ENCODE measurements around the gene NSG1.

Gene NSG1

GRCh38 chr4:4401036-4401435, 14.1 kb downstream of the NSG1 start:
- TF ChIP-seq REST (IDR thresholded peaks at IDR 0.05; ENCODE audit: insufficient read depth in 1 of 2, low read depth in 2 of 2, low read length in 2 of 2): no peak
- no peak for TF ChIP-seq SIN3A (IDR thresholded peaks at IDR 0.05; ENCODE audit: borderline replicate concordance, insufficient read depth, low read length)
- no peak for TF ChIP-seq POLR2AphosphoS5 (IDR thresholded peaks at IDR 0.05; ENCODE audit: low read depth, low read length)
- no peak for TF ChIP-seq TAF1 (IDR thresholded peaks at IDR 0.05; ENCODE audit: borderline replicate concordance, insufficient read depth, low read length)
- TF ChIP-seq FOXP2 (optimal IDR thresholded peaks at IDR 0.05; ENCODE audit: borderline replicate concordance, extremely low read depth, extremely low read length, insufficient read depth): no peak

- no peak for TF ChIP-seq POLR2AphosphoS5 (IDR thresholded peaks at IDR 0.05; ENCODE audit: low read depth, low read length)
- TF ChIP-seq TAF1 (IDR thresholded peaks at IDR 0.05; ENCODE audit: borderline replicate concordance, insufficient read depth, low read length): no peak
- TF ChIP-seq REST (IDR thresholded peaks at IDR 0.05; ENCODE audit: insufficient read depth in 1 of 2, low read depth in 2 of 2, low read length in 2 of 2): no peak
Observed at GRCh38 chr4:4402966-4403365, 16.1 kb downstream of the NSG1 start.

DNA sequence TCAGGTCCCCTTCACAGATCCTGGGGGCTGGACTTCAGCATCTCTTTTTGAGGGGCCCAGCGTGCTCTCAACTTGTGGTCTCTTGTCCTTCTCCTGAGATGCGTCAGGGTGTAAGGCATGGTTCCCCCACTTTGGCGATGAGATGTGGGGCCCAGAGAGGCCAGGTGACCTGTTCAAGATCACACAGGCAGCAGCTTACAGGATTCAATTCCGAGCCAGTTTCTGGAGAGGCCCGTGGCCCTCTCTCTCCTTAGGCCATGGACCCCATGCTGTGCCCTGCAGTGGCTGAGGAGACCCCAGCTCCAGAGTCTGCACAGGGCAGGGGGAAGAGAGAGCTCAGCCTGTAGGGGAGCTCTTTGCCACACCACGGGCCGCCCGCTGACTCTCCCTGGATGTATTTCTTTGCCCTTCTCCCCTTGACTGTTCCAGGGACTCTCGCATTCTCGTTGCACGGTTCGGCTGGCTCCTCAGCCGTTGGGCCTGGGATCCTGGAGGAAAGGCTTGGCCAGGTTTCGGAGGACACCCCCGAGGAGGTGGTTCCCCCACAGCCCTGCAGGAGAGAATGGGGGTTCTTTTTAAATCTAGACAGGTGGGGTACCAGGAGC, 18.6 kb downstream of the NSG1 start:
- no peak for TF ChIP-seq SIN3A (IDR thresholded peaks at IDR 0.05; ENCODE audit: borderline replicate concordance, insufficient read depth, low read length)
- TF ChIP-seq FOXP2 (optimal IDR thresholded peaks at IDR 0.05; ENCODE audit: borderline replicate concordance, extremely low read depth, extremely low read length, insufficient read depth): no peak
- TF ChIP-seq REST (IDR thresholded peaks at IDR 0.05; ENCODE audit: insufficient read depth in 1 of 2, low read depth in 2 of 2, low read length in 2 of 2): no peak
- TF ChIP-seq POLR2AphosphoS5 (IDR thresholded peaks at IDR 0.05; ENCODE audit: low read depth, low read length): no peak
- TF ChIP-seq TAF1 (IDR thresholded peaks at IDR 0.05; ENCODE audit: borderline replicate concordance, insufficient read depth, low read length): no peak

DNA sequence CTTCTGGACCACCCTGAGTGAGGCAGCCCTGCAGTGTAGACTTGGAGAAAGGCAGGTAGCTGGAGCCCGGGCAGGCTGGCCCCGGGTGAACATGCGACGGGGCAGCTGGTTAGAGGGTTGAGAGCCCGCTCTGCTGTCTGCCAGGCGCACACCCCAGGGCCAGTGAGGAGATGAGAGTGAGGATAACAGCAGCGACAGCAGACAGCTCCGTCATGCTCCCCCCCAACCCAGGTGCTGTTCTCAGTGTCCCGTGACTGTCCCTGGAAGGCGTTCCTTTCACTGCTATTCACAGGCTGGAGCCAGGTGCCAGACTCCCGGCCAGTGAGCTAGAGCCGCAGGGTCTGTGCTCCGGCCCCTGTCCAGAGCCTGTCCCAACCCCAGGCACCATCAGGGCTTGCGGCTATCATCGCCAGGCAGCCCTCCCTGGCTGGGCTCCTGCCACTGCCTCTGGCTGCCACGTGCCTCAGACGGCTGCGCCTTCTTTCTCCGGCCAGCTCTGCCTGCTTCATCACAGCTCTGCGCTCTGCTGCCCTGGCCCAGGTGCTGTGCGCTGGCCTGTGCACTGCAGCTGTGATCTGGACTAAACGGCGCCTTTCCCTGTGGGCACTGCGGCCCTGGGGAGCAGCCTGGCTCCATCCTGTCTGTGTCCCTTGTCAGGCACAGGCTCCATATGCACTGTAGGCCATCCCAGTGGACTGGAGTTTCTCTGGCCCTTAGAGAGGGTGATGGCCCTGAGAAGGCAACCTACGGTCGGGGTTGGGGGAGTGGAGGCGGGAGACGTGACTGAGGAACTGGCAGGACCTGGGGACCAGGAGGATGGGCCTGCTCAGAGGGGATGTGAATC, 19.8 kb downstream of the NSG1 start:
- TF ChIP-seq POLR2AphosphoS5 (IDR thresholded peaks at IDR 0.05; ENCODE audit: low read depth, low read length): no peak
- TF ChIP-seq REST (IDR thresholded peaks at IDR 0.05; ENCODE audit: insufficient read depth in 1 of 2, low read depth in 2 of 2, low read length in 2 of 2): no peak
- no peak for TF ChIP-seq SIN3A (IDR thresholded peaks at IDR 0.05; ENCODE audit: borderline replicate concordance, insufficient read depth, low read length)
- TF ChIP-seq FOXP2 (optimal IDR thresholded peaks at IDR 0.05; ENCODE audit: borderline replicate concordance, extremely low read depth, extremely low read length, insufficient read depth): no peak
- no peak for TF ChIP-seq TAF1 (IDR thresholded peaks at IDR 0.05; ENCODE audit: borderline replicate concordance, insufficient read depth, low read length)
